Glutamatergic neuron (in vitro differentiated cells): ENCODE data around the gene DHH. TPM values are rescaled to one million over a fixed set of nuclear protein-coding genes. Genes with fewer than 3 reads are reported as not detected.

Source experiments
- DNase-seq: peaks from one replicate; pipeline ENCODE4 v3.0.0; 2022
- H3K27ac Mint-ChIP-seq: one replicate; pipeline ENCODE4 v1.8.0; 2020; ENCODE audit warnings: mild to moderate bottlenecking, mixed read lengths, inconsistent platforms; ENCODE audit not compliant: unreplicated experiment
- H3K27me3 Mint-ChIP-seq: one replicate; pipeline ENCODE4 v1.8.0; 2020; ENCODE audit warnings: mild to moderate bottlenecking, moderate library complexity, mixed read lengths, inconsistent platforms; ENCODE audit not compliant: unreplicated experiment
- H3K36me3 Mint-ChIP-seq: one replicate; pipeline ENCODE4 v1.8.0; 2020; ENCODE audit warnings: mild to moderate bottlenecking, mixed read lengths, inconsistent platforms; ENCODE audit not compliant: unreplicated experiment
- H3K4me1 Mint-ChIP-seq: one replicate; pipeline ENCODE4 v1.8.0; 2020; ENCODE audit warnings: mild to moderate bottlenecking, low read depth, mixed read lengths, inconsistent platforms; ENCODE audit not compliant: unreplicated experiment
- H3K4me3 Mint-ChIP-seq: one replicate; pipeline ENCODE4 v1.8.0; 2020; ENCODE audit warnings: mild to moderate bottlenecking, mixed read lengths, inconsistent platforms; ENCODE audit not compliant: unreplicated experiment
- H3K9me3 Mint-ChIP-seq: one replicate; pipeline ENCODE4 v1.8.0; 2020; ENCODE audit warnings: mild to moderate bottlenecking, moderate library complexity, mixed read lengths, inconsistent platforms; ENCODE audit not compliant: unreplicated experiment
- CTCF ChIP-seq: fragments of 200-600 bp; sonication (generic); IDR thresholded peaks from one replicate; pipeline ENCODE4 v1.5.0; 2021; ENCODE audit not compliant: partially characterized antibody, unreplicated experiment
- total RNA-seq: library from RNA; stranded (reverse); fragmentation: NEBNext Ultra II Directional; extraction: Animal tissue kit (Norgen Biotek cat#: 25700); gene quantifications from one replicate; pipeline ENCODE4 v1.2.1, GENCODE V29; 2021; ENCODE audit not compliant: unreplicated experiment

Gene DHH
- total RNA-seq, 1 donor from 2014 or later: 1.2 TPM

GRCh38 chr12:49108958-49109404 lies 14.4 kb upstream of the DHH start:
- Mint-ChIP-seq H3K9me3 (peaks cover 15% of the 10 kb centered on the region), H3K4me1 (peaks cover 9% of the 10 kb centered on the region), H3K27ac (peak overlapping the region; percentile 98), H3K36me3 (peaks cover 4% of the 10 kb centered on the region), H3K27me3 (peaks cover 7% of the 10 kb centered on the region), H3K4me3 (peak overlapping the region; percentile 98)
- no peak for DNase-seq
- TF ChIP-seq CTCF: no peak

GRCh38 chr12:49105504-49106084 lies 11.0 kb upstream of the DHH start:
- Mint-ChIP-seq H3K9me3 (peaks cover 12% of the 10 kb centered on the region), H3K4me3 (no peak overlapping the region), H3K4me1 (peaks cover 8% of the 10 kb centered on the region), H3K27ac (no peak overlapping the region), H3K27me3 (peaks cover 3% of the 10 kb centered on the region), H3K36me3 (peaks cover 6% of the 10 kb centered on the region)
- no peak for DNase-seq
- no peak for TF ChIP-seq CTCF

GRCh38 chr12:49104822-49105221 lies 10.2 kb upstream of the DHH start:
- Mint-ChIP-seq H3K4me3 (no peak overlapping the region), H3K27me3 (peaks cover 3% of the 10 kb centered on the region), H3K27ac (no peak overlapping the region), H3K36me3 (peaks cover 6% of the 10 kb centered on the region), H3K9me3 (peaks cover 9% of the 10 kb centered on the region), H3K4me1 (peaks cover 8% of the 10 kb centered on the region)
- no peak for TF ChIP-seq CTCF
- DNase-seq: no peak

GRCh38 chr12:49100380-49100779 lies 5.8 kb upstream of the DHH start:
- no peak for TF ChIP-seq CTCF
- peaks cover 15% of the 10 kb centered on the region for H3K9me3 Mint-ChIP-seq
- no peak overlapping the region for H3K4me3 Mint-ChIP-seq
- H3K27ac Mint-ChIP-seq: no peak overlapping the region
- H3K36me3 Mint-ChIP-seq: peaks cover 12% of the 10 kb centered on the region
- DNase-seq: no peak
- H3K27me3 Mint-ChIP-seq: peaks cover 5% of the 10 kb centered on the region
- no peaks in the 10 kb centered on the region for H3K4me1 Mint-ChIP-seq

GRCh38 chr12:49098703-49099102 lies 4.1 kb upstream of the DHH start:
- Mint-ChIP-seq H3K27ac (no peak overlapping the region), H3K9me3 (peaks cover 19% of the 10 kb centered on the region), H3K4me1 (peaks cover 4% of the 10 kb centered on the region), H3K27me3 (peaks cover 13% of the 10 kb centered on the region), H3K4me3 (peak overlapping the region; percentile 61), H3K36me3 (peaks cover 10% of the 10 kb centered on the region)
- no peak for TF ChIP-seq CTCF
- DNase-seq: no peak
